ENCODE results near the gene ZNRD2. TPM values are rescaled to one million over a fixed set of nuclear protein-coding genes. Genes with fewer than 3 reads are reported as not detected.

ZNRD2 gene
- total and polyA plus RNA-seq, 10 of the 15 experiments (the other 5 are each of a cell fraction or from before 2014, with no cell fraction given): 7.9 to 111 (median 55.4) TPM

GRCh38 chr11:65589444-65590239 lies 19.4 kb downstream of the ZNRD2 start (continued):
- TF ChIP-seq, protein P1, sequence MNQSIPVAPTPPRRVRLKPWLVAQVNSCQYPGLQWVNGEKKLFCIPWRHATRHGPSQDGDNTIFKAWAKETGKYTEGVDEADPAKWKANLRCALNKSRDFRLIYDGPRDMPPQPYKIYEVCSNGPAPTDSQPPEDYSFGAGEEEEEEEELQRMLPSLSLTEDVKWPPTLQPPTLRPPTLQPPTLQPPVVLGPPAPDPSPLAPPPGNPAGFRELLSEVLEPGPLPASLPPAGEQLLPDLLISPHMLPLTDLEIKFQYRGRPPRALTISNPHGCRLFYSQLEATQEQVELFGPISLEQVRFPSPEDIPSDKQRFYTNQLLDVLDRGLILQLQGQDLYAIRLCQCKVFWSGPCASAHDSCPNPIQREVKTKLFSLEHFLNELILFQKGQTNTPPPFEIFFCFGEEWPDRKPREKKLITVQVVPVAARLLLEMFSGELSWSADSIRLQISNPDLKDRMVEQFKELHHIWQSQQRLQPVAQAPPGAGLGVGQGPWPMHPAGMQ (IDR thresholded peaks at IDR 0.05; ENCODE audit: borderline replicate concordance): no peak
- no peak for TF ChIP-seq MTA3 (IDR thresholded peaks at IDR 0.05; ENCODE audit: borderline replicate concordance, low read length)
- TF ChIP-seq CHD2 (IDR thresholded peaks at IDR 0.05; ENCODE audit: borderline replicate concordance, low read depth, low read length): no peak
- no peak for TF ChIP-seq ZBTB11 (CRISPR knock-in tag; IDR thresholded peaks at IDR 0.05)
- 0 out of 2 replicates have a peak, but pooled peaks have one; percentile 39 for TF ChIP-seq YY1 (IDR thresholded peaks at IDR 0.05; ENCODE audit: low read depth, low read length)
- no peak for TF ChIP-seq STAT3 (IDR thresholded peaks at IDR 0.05; ENCODE audit: low read depth, low read length)
- TF ChIP-seq KAT2A (conservative IDR thresholded peaks at IDR 0.05; ENCODE audit: control insufficient read depth, low read depth, low read length): no peak
- no peak for TF ChIP-seq KLF5 (IDR thresholded peaks at IDR 0.05; ENCODE audit: partially characterized antibody)
- no peak for TF ChIP-seq MAX (IDR thresholded peaks at IDR 0.05; ENCODE audit: low read depth, low read length)
- no peak for TF ChIP-seq EP300 (IDR thresholded peaks at IDR 0.05; ENCODE audit: borderline replicate concordance in 1 of 2, control insufficient read depth in 1 of 2, low read depth in 2 of 2, low read length in 2 of 2)
- 0 out of 2 replicates have a peak, but pooled peaks have one; percentile 24 for TF ChIP-seq TCF12 (IDR thresholded peaks at IDR 0.05; ENCODE audit: low read depth, low read length)
- TF ChIP-seq BACH1 (IDR thresholded peaks at IDR 0.05; ENCODE audit: borderline replicate concordance): no peak
- TF ChIP-seq CHD4 (IDR thresholded peaks at IDR 0.05): no peak
- TF ChIP-seq ATF7 (IDR thresholded peaks at IDR 0.05; ENCODE audit: low read depth): no peak
- no peak for TF ChIP-seq ZBTB40 (IDR thresholded peaks at IDR 0.05; ENCODE audit: borderline replicate concordance)
- TF ChIP-seq ZNF384 (IDR thresholded peaks at IDR 0.05; ENCODE audit: borderline replicate concordance, low read depth, low read length): no peak
- TF ChIP-seq, protein P2, sequence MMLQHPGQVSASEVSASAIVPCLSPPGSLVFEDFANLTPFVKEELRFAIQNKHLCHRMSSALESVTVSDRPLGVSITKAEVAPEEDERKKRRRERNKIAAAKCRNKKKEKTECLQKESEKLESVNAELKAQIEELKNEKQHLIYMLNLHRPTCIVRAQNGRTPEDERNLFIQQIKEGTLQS (IDR thresholded peaks at IDR 0.05; ENCODE audit: borderline replicate concordance, extremely low read depth, low read depth, low read length): no peak
- no peak for TF ChIP-seq YBX1 (IDR thresholded peaks at IDR 0.05)
- TF ChIP-seq HDGF (IDR thresholded peaks at IDR 0.05): peak; percentile 89
